K562 (cell line): ENCODE results near the gene OR10H5. TPM values are rescaled to one million over a fixed set of nuclear protein-coding genes. Genes with fewer than 3 reads are reported as not detected.

ENCODE experiments used
- RAD21 ChIP-seq, 2 experiments: fragments of 250-450 bp in 1 of 2; fragments of 450-650 bp in 1 of 2; sonication (Bioruptor Pico) in 1 of 2; formaldehyde crosslinking in 1 of 2; IDR thresholded peaks in 1 of 2; conservative IDR thresholded peaks in 1 of 2; 2 replicates each; pipeline versions ENCODE4 v1.4.0 to v1.8.0; 2020 to 2022; ENCODE audit warnings: mild to moderate bottlenecking in 2 of 2, moderate library complexity in 1 of 2
- ZBTB7A ChIP-seq: IDR thresholded peaks from 2 replicates; pipeline ENCODE4 v1.6.1; 2011; ENCODE audit warnings: low read depth, mild to moderate bottlenecking, low read length, moderate library complexity, borderline replicate concordance; ENCODE audit not compliant: control insufficient read depth
- ZKSCAN1 ChIP-seq: fragments of 150-350 bp; IDR thresholded peaks from 2 replicates; pipeline ENCODE4 v1.6.1; 2016; ENCODE audit warnings: low read depth, low read length
- ZNF408 ChIP-seq: fragments of 250-450 bp; sonication (Bioruptor Pico); IDR thresholded peaks from 2 replicates; pipeline ENCODE4 v1.4.0; 2020; ENCODE audit warnings: low read depth, mild to moderate bottlenecking, moderate library complexity
- polyA plus RNA-seq, 8 experiments: library from polyadenylated mRNA; depleted of rRNA in 4 of 8; stranded (reverse) in 5 of 8; unstranded in 3 of 8; fragments of >200 nt; fragmentation: Nextera tagmentation in 2 of 8; fragmentation: Illumina TruSeq in 1 of 8; extraction: Ambion mirVana in 2 of 8; extraction: Trizol in 1 of 8; gene quantifications; 2 replicates each; pipeline versions ENCODE4 v1.2.1 to v1.2.3, GENCODE V29; 2011 to 2014; ENCODE audit warnings: inconsistent platforms in 1 of 8, missing spikeins in 1 of 8
- total RNA-seq, 7 experiments: library from RNA; depleted of rRNA in 6 of 7; stranded (reverse); fragments of >200 nt in 6 of 7; fragmentation: Illumina TruSeq in 2 of 7; extraction: Trizol in 2 of 7; gene quantifications; 2 replicates each; pipeline versions ENCODE4 v1.2.1 to v1.2.3, GENCODE V29; 2011 to 2021; ENCODE audit warnings: low replicate concordance in 1 of 7
- TF ChIP-seq, protein P1 (sequence below), 3 experiments: IDR thresholded peaks in 2 of 3; conservative IDR thresholded peaks in 1 of 3; 2 replicates each; pipeline ENCODE4 v1.5.1; 2011 to 2012; ENCODE audit warnings: low read length in 3 of 3, mild to moderate bottlenecking in 3 of 3, control low read depth in 2 of 3, improper control_type of control experiment in 1 of 3, inconsistent platforms in 1 of 3, low read depth in 1 of 3, mixed read lengths in 1 of 3, moderate library complexity in 1 of 3; ENCODE audit not compliant: insufficient read depth in 2 of 3
- TF ChIP-seq, protein P2 (sequence below): IDR thresholded peaks from 3 replicates; pipeline ENCODE4 v1.6.1; 2011; ENCODE audit warnings: borderline replicate concordance, mild to moderate bottlenecking, moderate library complexity; ENCODE audit not compliant: insufficient read length; ENCODE audit errors: extremely low read depth

OR10H5 gene
- total and polyA plus RNA-seq, 9 of the 15 experiments (the other 6 are each of a cell fraction or from before 2014, with no cell fraction given): not detected

GRCh38 chr19:15841875-15842569 lies 54.6 kb downstream of the OR10H5 start (continued):
- TF ChIP-seq, protein P1, sequence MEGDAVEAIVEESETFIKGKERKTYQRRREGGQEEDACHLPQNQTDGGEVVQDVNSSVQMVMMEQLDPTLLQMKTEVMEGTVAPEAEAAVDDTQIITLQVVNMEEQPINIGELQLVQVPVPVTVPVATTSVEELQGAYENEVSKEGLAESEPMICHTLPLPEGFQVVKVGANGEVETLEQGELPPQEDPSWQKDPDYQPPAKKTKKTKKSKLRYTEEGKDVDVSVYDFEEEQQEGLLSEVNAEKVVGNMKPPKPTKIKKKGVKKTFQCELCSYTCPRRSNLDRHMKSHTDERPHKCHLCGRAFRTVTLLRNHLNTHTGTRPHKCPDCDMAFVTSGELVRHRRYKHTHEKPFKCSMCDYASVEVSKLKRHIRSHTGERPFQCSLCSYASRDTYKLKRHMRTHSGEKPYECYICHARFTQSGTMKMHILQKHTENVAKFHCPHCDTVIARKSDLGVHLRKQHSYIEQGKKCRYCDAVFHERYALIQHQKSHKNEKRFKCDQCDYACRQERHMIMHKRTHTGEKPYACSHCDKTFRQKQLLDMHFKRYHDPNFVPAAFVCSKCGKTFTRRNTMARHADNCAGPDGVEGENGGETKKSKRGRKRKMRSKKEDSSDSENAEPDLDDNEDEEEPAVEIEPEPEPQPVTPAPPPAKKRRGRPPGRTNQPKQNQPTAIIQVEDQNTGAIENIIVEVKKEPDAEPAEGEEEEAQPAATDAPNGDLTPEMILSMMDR (IDR thresholded peaks at IDR 0.05 in 2 of 3, conservative IDR thresholded peaks at IDR 0.05 in 1 of 3; ENCODE audit: insufficient read depth in 2 of 3, low read depth in 1 of 3, low read length in 3 of 3): peak; percentile 63 to 80 (median 64)
- TF ChIP-seq, protein P2, sequence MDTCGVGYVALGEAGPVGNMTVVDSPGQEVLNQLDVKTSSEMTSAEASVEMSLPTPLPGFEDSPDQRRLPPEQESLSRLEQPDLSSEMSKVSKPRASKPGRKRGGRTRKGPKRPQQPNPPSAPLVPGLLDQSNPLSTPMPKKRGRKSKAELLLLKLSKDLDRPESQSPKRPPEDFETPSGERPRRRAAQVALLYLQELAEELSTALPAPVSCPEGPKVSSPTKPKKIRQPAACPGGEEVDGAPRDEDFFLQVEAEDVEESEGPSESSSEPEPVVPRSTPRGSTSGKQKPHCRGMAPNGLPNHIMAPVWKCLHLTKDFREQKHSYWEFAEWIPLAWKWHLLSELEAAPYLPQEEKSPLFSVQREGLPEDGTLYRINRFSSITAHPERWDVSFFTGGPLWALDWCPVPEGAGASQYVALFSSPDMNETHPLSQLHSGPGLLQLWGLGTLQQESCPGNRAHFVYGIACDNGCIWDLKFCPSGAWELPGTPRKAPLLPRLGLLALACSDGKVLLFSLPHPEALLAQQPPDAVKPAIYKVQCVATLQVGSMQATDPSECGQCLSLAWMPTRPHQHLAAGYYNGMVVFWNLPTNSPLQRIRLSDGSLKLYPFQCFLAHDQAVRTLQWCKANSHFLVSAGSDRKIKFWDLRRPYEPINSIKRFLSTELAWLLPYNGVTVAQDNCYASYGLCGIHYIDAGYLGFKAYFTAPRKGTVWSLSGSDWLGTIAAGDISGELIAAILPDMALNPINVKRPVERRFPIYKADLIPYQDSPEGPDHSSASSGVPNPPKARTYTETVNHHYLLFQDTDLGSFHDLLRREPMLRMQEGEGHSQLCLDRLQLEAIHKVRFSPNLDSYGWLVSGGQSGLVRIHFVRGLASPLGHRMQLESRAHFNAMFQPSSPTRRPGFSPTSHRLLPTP: no peak
- TF ChIP-seq RAD21 (CRISPR knock-in tag; conservative IDR thresholded peaks at IDR 0.05 in 1 of 2, IDR thresholded peaks at IDR 0.05 in 1 of 2) (peak; percentile 24 to 58), ZBTB7A (peak; percentile 51; the same call in 1 of the 2 replicates), ZKSCAN1 (peak; percentile 85; the same call in 1 of the 2 replicates), ZNF408 (CRISPR knock-in tag) (no peak)
